ENCODE data around the gene HOXB6. TPM values are rescaled to one million over a fixed set of nuclear protein-coding genes. Genes with fewer than 3 reads are reported as not detected.

The HOXB6 gene
- total RNA-seq, 1 experiment from 2014 or later, result 196 TPM

DNA sequence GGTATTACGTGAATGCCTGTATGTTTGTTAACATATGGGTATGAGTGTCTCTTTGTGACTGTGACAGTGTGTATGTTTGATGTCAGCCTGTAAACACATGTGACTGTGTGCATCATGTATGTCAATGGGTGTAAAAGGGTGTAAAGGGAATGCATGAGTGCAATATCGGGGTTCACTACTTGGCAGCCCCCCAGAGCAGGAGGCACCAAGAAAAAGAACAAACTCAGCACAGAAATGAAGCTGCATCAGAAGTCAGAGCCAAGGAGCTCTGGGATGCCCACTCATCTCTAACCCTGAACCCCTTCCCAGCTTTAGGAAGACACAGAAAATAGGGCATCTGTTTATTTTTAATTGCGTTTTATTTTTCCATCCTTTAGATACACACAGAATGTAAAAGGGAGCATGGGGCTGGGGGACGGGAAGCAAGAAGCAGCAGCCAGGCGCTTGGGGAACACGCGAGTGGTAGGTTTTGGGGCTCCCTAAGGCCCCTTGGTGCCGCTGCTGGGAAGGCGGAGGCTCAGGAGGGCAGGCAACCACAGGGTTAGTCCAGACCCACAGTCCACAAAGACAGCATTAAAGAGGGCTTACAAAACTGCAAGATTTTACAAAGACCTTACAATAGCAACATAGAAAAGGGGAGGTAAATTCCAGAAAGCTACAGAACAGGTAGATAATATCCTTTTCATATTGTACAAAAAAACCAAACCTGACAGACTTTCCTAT, 2.3 kb upstream of the HOXB6 start:
- no peak for DNase-seq (ENCODE audit: low read depth, low spot score)
- BruUV-seq (replicated peaks), result no TSS peak
- Histone ChIP-seq H3K4me1 (ENCODE audit: control insufficient read depth, insufficient read depth, low read length) (peaks cover 57% of the 10 kb centered on the region), H3K4me3 (ENCODE audit: low read depth in 2 of 2, low read length in 2 of 2) (peak overlapping the region in 1 of 2 experiments; percentile 99; a peak in 2 of 4 replicates), H3K27me3 (ENCODE audit: control insufficient read depth, insufficient read depth, low read length) (no peaks in the 10 kb centered on the region), H3K27ac (ENCODE audit: low read length) (peak overlapping the region; percentile 99), H3K9me3 (ENCODE audit: control insufficient read depth, insufficient read depth, low read depth, low read length) (no peaks in the 10 kb centered on the region), H3K36me3 (ENCODE audit: control insufficient read depth, insufficient read depth, low read length) (peaks cover 2% of the 10 kb centered on the region)
- in situ Hi-C loops (cut with HindIII; ENCODE audit: low pct_unique_long_range_greater_than_20kb, low sequenced_read_pairs), result no loop called here
- CTCF ChIA-PET, result no interaction called here
- intact Hi-C loops (cut with micrococcal nuclease; ENCODE audit: unreplicated experiment), result loop anchor here (5.0 kb wide), 1 partner anchor 940 kb away; no protein-coding TSS in a partner anchor
- POLR2A ChIA-PET, result interaction anchor here (0.5 to 2.8 kb wide), 8 partner anchors 8 to 651 kb away, joined by 3 to 8 read pairs (median 4); partner anchors contain the start of gene HOXB8
- no peak for ATAC-seq
- TF ChIP-seq, protein P1, sequence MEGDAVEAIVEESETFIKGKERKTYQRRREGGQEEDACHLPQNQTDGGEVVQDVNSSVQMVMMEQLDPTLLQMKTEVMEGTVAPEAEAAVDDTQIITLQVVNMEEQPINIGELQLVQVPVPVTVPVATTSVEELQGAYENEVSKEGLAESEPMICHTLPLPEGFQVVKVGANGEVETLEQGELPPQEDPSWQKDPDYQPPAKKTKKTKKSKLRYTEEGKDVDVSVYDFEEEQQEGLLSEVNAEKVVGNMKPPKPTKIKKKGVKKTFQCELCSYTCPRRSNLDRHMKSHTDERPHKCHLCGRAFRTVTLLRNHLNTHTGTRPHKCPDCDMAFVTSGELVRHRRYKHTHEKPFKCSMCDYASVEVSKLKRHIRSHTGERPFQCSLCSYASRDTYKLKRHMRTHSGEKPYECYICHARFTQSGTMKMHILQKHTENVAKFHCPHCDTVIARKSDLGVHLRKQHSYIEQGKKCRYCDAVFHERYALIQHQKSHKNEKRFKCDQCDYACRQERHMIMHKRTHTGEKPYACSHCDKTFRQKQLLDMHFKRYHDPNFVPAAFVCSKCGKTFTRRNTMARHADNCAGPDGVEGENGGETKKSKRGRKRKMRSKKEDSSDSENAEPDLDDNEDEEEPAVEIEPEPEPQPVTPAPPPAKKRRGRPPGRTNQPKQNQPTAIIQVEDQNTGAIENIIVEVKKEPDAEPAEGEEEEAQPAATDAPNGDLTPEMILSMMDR (IDR thresholded peaks at IDR 0.05), result no peak
- TF ChIP-seq REST (IDR thresholded peaks at IDR 0.05; ENCODE audit: insufficient read depth in 1 of 2, low read depth in 2 of 2, low read length in 1 of 2), result no peak
- TF ChIP-seq TCF7L2 (IDR thresholded peaks at IDR 0.05; ENCODE audit: low read depth, low read length), result no peak
- no peak for TF ChIP-seq POLR2AphosphoS5 (IDR thresholded peaks at IDR 0.05; ENCODE audit: low read depth, low read length)
- TF ChIP-seq SIN3A (IDR thresholded peaks at IDR 0.05; ENCODE audit: borderline replicate concordance, insufficient read depth, low read depth, low read length), result no peak

GRCh38 chr17:48605991-48606891, 1.5 kb upstream of the HOXB6 start:
- TF ChIP-seq REST (IDR thresholded peaks at IDR 0.05; ENCODE audit: insufficient read depth in 1 of 2, low read depth in 2 of 2, low read length in 1 of 2), result no peak
- TF ChIP-seq SIN3A (IDR thresholded peaks at IDR 0.05; ENCODE audit: borderline replicate concordance, insufficient read depth, low read depth, low read length), result 0 out of 2 replicates have a peak, but pooled peaks have one; percentile 32
- H3K27ac ChIP-seq (ENCODE audit: low read length), result peak overlapping the region; percentile 99
- no peaks in the 10 kb centered on the region for H3K9me3 ChIP-seq (ENCODE audit: control insufficient read depth, insufficient read depth, low read depth, low read length)
- ChIA-PET CTCF (no interaction called here), POLR2A (interaction anchor here (0.5 to 2.8 kb wide), 6 partner anchors 9 to 650 kb away, joined by 3 to 8 read pairs (median 4); partner anchors contain the start of gene HOXB8)
- DNase-seq (ENCODE audit: low read depth, low spot score) (no peak), ATAC-seq (no peak)
- H3K4me3 ChIP-seq (ENCODE audit: low read depth in 2 of 2, low read length in 2 of 2), result peak overlapping the region; percentile 70 to 99
- peaks cover 2% of the 10 kb centered on the region for H3K36me3 ChIP-seq (ENCODE audit: control insufficient read depth, insufficient read depth, low read length)
- in situ Hi-C loops (cut with HindIII; ENCODE audit: low pct_unique_long_range_greater_than_20kb, low sequenced_read_pairs) (no loop called here), intact Hi-C loops (cut with micrococcal nuclease; ENCODE audit: unreplicated experiment) (loop anchor here (5.0 kb wide), 1 partner anchor 941 kb away; no protein-coding TSS in a partner anchor)
- H3K4me1 ChIP-seq (ENCODE audit: control insufficient read depth, insufficient read depth, low read length), result peaks cover 56% of the 10 kb centered on the region
- no peaks in the 10 kb centered on the region for H3K27me3 ChIP-seq (ENCODE audit: control insufficient read depth, insufficient read depth, low read length)
- BruUV-seq (replicated peaks), result no TSS peak
